Caco-2 (cell line): ENCODE measurements around the gene OVOL2. TPM values are rescaled to one million over a fixed set of nuclear protein-coding genes. Genes with fewer than 3 reads are reported as not detected.

Source experiments
- BruUV-seq: library from RNA; stranded (reverse); fragments of 400-500 nt; replicated peaks from 2 replicates; lab custom pipeline; 2021; lab: Mats Ljungman, UMichigan
- CTCF ChIA-PET: fragments of 300-600 bp; sonication (Branson Sonifier 250); formaldehyde crosslinking; loops from one replicate; lab custom pipeline; 2022; ENCODE audit warnings: antibody characterized with exemption; lab: Charles Lee
- POLR2A ChIA-PET: fragments of 300-600 bp; sonication (Branson Sonifier 250); formaldehyde crosslinking; loops from one replicate; lab custom pipeline; 2022; ENCODE audit warnings: antibody characterized with exemption; lab: Charles Lee
- DNase-seq, 2 experiments: peaks; one replicate each; pipeline versions ENCODE4 v3.0.0 to v3.0.0-alpha.2; 2020 to 2022
- H3K27me3 ChIP-seq: replicated peaks from 2 replicates; pipeline ENCODE4 v1.6.0; 2011; ENCODE audit warnings: low read length; ENCODE audit not compliant: control insufficient read depth, insufficient read depth
- H3K36me3 ChIP-seq: 2 replicates; pipeline ENCODE4 v1.5.1; 2011; ENCODE audit warnings: low read length; ENCODE audit not compliant: control insufficient read depth, insufficient read depth
- H3K4me1 ChIP-seq: fragments of 250-450 bp; sonication (Bioruptor Pico); 2 replicates; pipeline ENCODE4 v1.5.1; 2020; ENCODE audit warnings: mild to moderate bottlenecking
- H3K4me3 ChIP-seq: 2 replicates; pipeline ENCODE4 v1.5.1; 2011; ENCODE audit warnings: low read depth, mild to moderate bottlenecking, control low read depth, low read length
- H3K9me3 ChIP-seq: fragments of 250-450 bp; sonication (Bioruptor Pico); 2 replicates; pipeline ENCODE4 v1.5.1; 2020; ENCODE audit warnings: mild to moderate bottlenecking, moderate library complexity
- H3K27ac Mint-ChIP-seq: one replicate; pipeline ENCODE4 v1.8.0; 2022; ENCODE audit warnings: mixed read lengths; ENCODE audit not compliant: unreplicated experiment
- H3K27me3 Mint-ChIP-seq: one replicate; pipeline ENCODE4 v1.8.0; 2022; ENCODE audit warnings: mixed read lengths; ENCODE audit not compliant: insufficient read depth, unreplicated experiment
- H3K36me3 Mint-ChIP-seq: one replicate; pipeline ENCODE4 v1.8.0; 2022; ENCODE audit warnings: mild to moderate bottlenecking, mixed read lengths; ENCODE audit not compliant: insufficient read depth, unreplicated experiment
- H3K4me1 Mint-ChIP-seq: one replicate; pipeline ENCODE4 v1.8.0; 2022; ENCODE audit warnings: low read depth, mixed read lengths; ENCODE audit not compliant: unreplicated experiment
- H3K4me3 Mint-ChIP-seq: one replicate; pipeline ENCODE4 v1.8.0; 2022; ENCODE audit warnings: mild to moderate bottlenecking, moderate library complexity, mixed read lengths; ENCODE audit not compliant: unreplicated experiment
- H3K9me3 Mint-ChIP-seq: one replicate; pipeline ENCODE4 v1.8.0; 2022; ENCODE audit warnings: mixed read lengths; ENCODE audit not compliant: unreplicated experiment
- intact Hi-C: fragments of 100-400 bp; cut with micrococcal nuclease; formaldehyde crosslinking; loops from one replicate; pipeline ENCODE4 v1.10.0; 2022; ENCODE audit not compliant: unreplicated experiment
- total RNA-seq: library from RNA; stranded (reverse); gene quantifications from 2 replicates; pipeline ENCODE4 v1.2.3, GENCODE V29; 2022
- TF ChIP-seq, protein P1 (sequence below), 2 experiments: fragments of 200-600 bp in 1 of 2; IDR thresholded peaks; 1 replicate in 1 of 2; 2 replicates in 1 of 2; pipeline versions ENCODE4 v1.5.1 to v1.8.0; 2011 to 2022; ENCODE audit warnings: antibody characterized with exemption in 1 of 2, control low read depth in 1 of 2, inconsistent platforms in 1 of 2, low read depth in 1 of 2, low read length in 1 of 2, mild to moderate bottlenecking in 1 of 2, moderate library complexity in 1 of 2; ENCODE audit not compliant: insufficient read depth in 1 of 2, severe bottlenecking in 1 of 2, unreplicated experiment in 1 of 2

OVOL2 gene
- total RNA-seq, 1 experiment from 2014 or later: 8.8 TPM

DNA sequence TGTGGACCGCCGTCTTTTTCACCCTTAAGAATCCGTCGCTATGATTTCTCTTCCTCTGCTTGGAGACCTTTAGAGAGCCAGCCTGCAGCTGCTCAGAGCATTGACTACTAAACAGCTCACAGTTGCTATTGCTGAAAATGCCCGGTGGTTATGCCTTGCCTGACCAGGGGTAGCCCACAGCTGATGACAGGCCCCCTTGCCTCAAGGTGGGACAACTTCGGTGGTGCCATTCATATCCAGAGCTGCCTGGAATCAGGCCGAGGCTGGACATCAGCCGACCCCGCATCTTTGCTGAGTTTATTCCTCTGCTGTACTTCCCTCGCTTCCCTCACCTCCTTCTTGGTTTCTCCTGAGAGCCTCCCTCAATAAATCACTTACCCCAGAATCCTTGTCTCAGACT is 39.6 kb downstream of the OVOL2 start:
- no peaks in the 10 kb centered on the region for H3K27me3 ChIP-seq
- H3K4me3 ChIP-seq: no peak overlapping the region
- intact Hi-C loops: no loop called here
- Mint-ChIP-seq H3K27me3 (no peaks in the 10 kb centered on the region), H3K4me1 (no peaks in the 10 kb centered on the region), H3K9me3 (no peaks in the 10 kb centered on the region), H3K27ac (no peak overlapping the region), H3K36me3 (peaks cover 21% of the 10 kb centered on the region), H3K4me3 (no peak overlapping the region)
- BruUV-seq: no TSS peak
- ChIA-PET POLR2A (interaction anchor here (0.5 kb wide), 1 partner anchor 39 kb away, joined by 4 read pairs; the partner anchor contains the start of gene OVOL2), CTCF (interaction anchor here (0.8 kb wide), 1 partner anchor 13 kb away, joined by 3 read pairs; no protein-coding TSS in a partner anchor)
- peaks cover 1% of the 10 kb centered on the region for H3K36me3 ChIP-seq
- no peak for DNase-seq
- no peaks in the 10 kb centered on the region for H3K4me1 ChIP-seq
- no peaks in the 10 kb centered on the region for H3K9me3 ChIP-seq
- TF ChIP-seq, protein P1, sequence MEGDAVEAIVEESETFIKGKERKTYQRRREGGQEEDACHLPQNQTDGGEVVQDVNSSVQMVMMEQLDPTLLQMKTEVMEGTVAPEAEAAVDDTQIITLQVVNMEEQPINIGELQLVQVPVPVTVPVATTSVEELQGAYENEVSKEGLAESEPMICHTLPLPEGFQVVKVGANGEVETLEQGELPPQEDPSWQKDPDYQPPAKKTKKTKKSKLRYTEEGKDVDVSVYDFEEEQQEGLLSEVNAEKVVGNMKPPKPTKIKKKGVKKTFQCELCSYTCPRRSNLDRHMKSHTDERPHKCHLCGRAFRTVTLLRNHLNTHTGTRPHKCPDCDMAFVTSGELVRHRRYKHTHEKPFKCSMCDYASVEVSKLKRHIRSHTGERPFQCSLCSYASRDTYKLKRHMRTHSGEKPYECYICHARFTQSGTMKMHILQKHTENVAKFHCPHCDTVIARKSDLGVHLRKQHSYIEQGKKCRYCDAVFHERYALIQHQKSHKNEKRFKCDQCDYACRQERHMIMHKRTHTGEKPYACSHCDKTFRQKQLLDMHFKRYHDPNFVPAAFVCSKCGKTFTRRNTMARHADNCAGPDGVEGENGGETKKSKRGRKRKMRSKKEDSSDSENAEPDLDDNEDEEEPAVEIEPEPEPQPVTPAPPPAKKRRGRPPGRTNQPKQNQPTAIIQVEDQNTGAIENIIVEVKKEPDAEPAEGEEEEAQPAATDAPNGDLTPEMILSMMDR (IDR thresholded peaks at IDR 0.05; ENCODE audit: insufficient read depth in 1 of 2, low read depth in 1 of 2, low read length in 1 of 2, severe bottlenecking in 1 of 2, unreplicated experiment in 1 of 2): no peak

GRCh38 chr20:18016772-18017171 is 40.9 kb downstream of the OVOL2 start:
- no peak for DNase-seq
- H3K4me3 Mint-ChIP-seq: no peak overlapping the region
- Histone ChIP-seq H3K4me1 (no peaks in the 10 kb centered on the region), H3K9me3 (no peaks in the 10 kb centered on the region), H3K36me3 (no peaks in the 10 kb centered on the region; the same call in 1 of the 2 replicates), H3K27me3 (no peaks in the 10 kb centered on the region), H3K4me3 (no peak overlapping the region)
- TF ChIP-seq, protein P1 (IDR thresholded peaks at IDR 0.05; ENCODE audit: insufficient read depth in 1 of 2, low read depth in 1 of 2, low read length in 1 of 2, severe bottlenecking in 1 of 2, unreplicated experiment in 1 of 2): no peak
- ChIA-PET CTCF (no interaction called here), POLR2A (no interaction called here)
- H3K9me3 Mint-ChIP-seq: no peaks in the 10 kb centered on the region
- H3K36me3 Mint-ChIP-seq: peaks cover 21% of the 10 kb centered on the region
- intact Hi-C loops: no loop called here
- BruUV-seq: no TSS peak
- H3K27ac Mint-ChIP-seq: no peak overlapping the region
- H3K27me3 Mint-ChIP-seq: no peaks in the 10 kb centered on the region
- peaks cover 2% of the 10 kb centered on the region for H3K4me1 Mint-ChIP-seq

DNA sequence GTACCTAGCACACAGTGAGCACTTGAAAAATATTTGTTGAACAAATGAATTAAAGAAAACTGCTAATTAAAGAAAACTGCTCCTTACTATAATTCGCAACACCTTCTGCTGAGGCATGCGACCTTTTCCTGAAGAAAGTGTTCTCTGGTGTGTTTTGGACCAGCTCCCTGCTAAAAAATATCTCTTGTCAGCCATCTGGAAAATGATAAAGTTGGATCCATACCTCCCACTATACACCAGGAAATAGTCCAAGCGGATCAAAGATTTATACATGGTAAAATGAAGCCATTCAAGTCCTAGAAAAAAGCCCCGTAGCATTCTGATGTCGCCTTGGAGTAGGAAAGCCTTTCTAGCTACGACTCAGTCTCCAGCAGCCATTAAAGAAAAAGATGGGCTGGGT is 43.3 kb downstream of the OVOL2 start:
- Mint-ChIP-seq H3K4me3 (no peak overlapping the region), H3K9me3 (no peaks in the 10 kb centered on the region), H3K27ac (no peak overlapping the region), H3K4me1 (peaks cover 11% of the 10 kb centered on the region), H3K36me3 (peaks cover 11% of the 10 kb centered on the region), H3K27me3 (no peaks in the 10 kb centered on the region)
- POLR2A ChIA-PET: no interaction called here
- no peaks in the 10 kb centered on the region for H3K4me1 ChIP-seq
- H3K4me3 ChIP-seq: no peak overlapping the region
- H3K36me3 ChIP-seq: no peaks in the 10 kb centered on the region; the same call in 1 of the 2 replicates
- no peak for DNase-seq
- no peaks in the 10 kb centered on the region for H3K27me3 ChIP-seq
- CTCF ChIA-PET: no interaction called here
- no TSS peak for BruUV-seq
- TF ChIP-seq, protein P1 (IDR thresholded peaks at IDR 0.05; ENCODE audit: insufficient read depth in 1 of 2, low read depth in 1 of 2, low read length in 1 of 2, severe bottlenecking in 1 of 2, unreplicated experiment in 1 of 2): no peak
- intact Hi-C loops: no loop called here
- H3K9me3 ChIP-seq: no peaks in the 10 kb centered on the region
